ENCODE data around the gene SORCS3. TPM values are rescaled to one million over a fixed set of nuclear protein-coding genes. Genes with fewer than 3 reads are reported as not detected.

The SORCS3 gene
- total RNA-seq, 2 donors from 2014 or later: not detected

DNA sequence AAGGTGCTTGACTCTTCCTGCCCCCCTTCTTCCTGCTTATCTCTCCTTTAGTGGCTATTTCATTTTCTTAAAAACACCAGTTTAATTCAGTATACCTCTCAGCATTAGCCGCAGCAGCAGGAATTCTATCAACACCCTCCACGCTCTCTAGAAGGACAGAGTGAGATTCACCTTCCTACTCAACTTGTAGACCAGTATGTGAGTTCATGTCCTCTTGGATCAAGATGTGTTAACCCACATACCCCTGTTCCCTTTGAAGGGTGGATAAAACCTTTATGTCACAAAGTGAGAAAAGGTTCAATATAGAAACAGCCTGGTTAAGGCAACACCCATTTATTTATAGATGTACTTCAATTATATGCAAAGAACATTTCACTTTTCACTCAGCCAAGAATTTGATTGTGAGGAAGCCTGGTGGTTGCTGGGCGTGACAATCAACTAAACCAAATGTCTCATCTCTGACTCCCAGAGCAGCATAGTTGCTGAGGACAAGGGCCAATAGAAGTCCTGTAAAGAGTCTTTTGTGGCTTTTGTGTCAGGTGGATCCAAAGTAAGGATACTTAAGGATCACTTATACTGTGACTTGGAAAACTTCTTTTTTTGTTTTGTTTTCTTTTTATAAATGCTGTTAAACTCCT, 617.1 kb downstream of the SORCS3 start:
- H3K27ac ChIP-seq: no peak overlapping the region
- no peaks in the 10 kb centered on the region for H3K27me3 ChIP-seq
- WGBS, 2 donors: 80 to 87% methylated on average over 3 of the region's 3 CpGs
- H3K4me1 ChIP-seq: no peaks in the 10 kb centered on the region
- no peak for DNase-seq
- no peaks in the 10 kb centered on the region for H3K36me3 ChIP-seq (replicated peaks in 1 of 2; ENCODE audit: insufficient read depth in 1 of 2, low read depth in 2 of 2)
- no peaks in the 10 kb centered on the region for H3K9me3 ChIP-seq
- intact Hi-C loops (cut with DNase I): no loop called here
- TF ChIP-seq, protein P1, sequence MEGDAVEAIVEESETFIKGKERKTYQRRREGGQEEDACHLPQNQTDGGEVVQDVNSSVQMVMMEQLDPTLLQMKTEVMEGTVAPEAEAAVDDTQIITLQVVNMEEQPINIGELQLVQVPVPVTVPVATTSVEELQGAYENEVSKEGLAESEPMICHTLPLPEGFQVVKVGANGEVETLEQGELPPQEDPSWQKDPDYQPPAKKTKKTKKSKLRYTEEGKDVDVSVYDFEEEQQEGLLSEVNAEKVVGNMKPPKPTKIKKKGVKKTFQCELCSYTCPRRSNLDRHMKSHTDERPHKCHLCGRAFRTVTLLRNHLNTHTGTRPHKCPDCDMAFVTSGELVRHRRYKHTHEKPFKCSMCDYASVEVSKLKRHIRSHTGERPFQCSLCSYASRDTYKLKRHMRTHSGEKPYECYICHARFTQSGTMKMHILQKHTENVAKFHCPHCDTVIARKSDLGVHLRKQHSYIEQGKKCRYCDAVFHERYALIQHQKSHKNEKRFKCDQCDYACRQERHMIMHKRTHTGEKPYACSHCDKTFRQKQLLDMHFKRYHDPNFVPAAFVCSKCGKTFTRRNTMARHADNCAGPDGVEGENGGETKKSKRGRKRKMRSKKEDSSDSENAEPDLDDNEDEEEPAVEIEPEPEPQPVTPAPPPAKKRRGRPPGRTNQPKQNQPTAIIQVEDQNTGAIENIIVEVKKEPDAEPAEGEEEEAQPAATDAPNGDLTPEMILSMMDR (IDR thresholded peaks at IDR 0.05): no peak
- TF ChIP-seq POLR2A (IDR thresholded peaks at IDR 0.05): no peak
- no peak overlapping the region for H3K4me3 ChIP-seq
- no peak for ATAC-seq

DNA sequence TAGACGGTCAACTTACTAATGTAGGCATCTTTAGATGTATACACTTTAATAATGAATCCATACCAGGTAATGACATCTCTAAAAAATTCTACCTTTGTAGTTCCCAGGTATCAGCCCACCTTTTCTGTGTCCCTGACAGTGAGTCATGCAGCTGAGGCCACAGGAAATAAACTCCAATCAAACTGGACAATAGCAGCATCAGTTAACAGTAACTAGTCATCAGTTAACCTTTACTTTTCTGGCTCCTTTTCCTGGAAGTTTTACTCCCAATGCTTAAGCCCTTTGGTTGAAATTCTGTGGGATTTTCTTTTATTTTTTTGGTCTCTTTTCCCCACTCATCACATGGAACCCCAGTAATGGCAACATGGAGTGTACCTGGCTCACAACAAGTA, 617.6 kb downstream of the SORCS3 start:
- ATAC-seq: no peak
- 48 to 60% methylated on average over 1 of the region's 1 CpG for WGBS, 2 donors
- no peaks in the 10 kb centered on the region for H3K27me3 ChIP-seq
- H3K4me3 ChIP-seq: no peak overlapping the region
- DNase-seq: no peak
- no peak overlapping the region for H3K27ac ChIP-seq
- no peaks in the 10 kb centered on the region for H3K36me3 ChIP-seq (replicated peaks in 1 of 2; ENCODE audit: insufficient read depth in 1 of 2, low read depth in 2 of 2)
- no peaks in the 10 kb centered on the region for H3K4me1 ChIP-seq
- TF ChIP-seq, protein P1 (IDR thresholded peaks at IDR 0.05): no peak
- no peak for TF ChIP-seq POLR2A (IDR thresholded peaks at IDR 0.05)
- intact Hi-C loops (cut with DNase I): no loop called here
- no peaks in the 10 kb centered on the region for H3K9me3 ChIP-seq

DNA sequence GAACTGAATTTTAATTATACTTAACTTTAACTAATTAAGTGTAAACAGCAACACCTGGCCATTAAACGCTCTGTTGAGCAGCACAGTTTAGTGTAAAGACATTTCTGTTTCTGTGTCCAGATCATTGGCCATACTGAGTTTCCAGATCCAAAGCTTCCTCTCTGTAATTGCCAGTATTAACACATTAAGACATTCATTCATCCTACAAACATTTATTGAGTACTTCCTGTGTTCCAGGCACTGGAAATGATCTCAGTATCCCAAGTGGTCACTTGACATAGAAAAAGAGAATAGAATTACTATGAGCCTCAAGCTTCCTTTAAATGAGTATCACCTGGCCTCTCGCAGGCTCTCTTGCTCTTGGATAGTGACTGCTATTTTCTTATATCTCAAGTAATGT, 618.1 kb downstream of the SORCS3 start:
- no peaks in the 10 kb centered on the region for H3K27me3 ChIP-seq
- intact Hi-C loops (cut with DNase I): no loop called here
- DNase-seq (no peak), ATAC-seq (no peak)
- H3K27ac ChIP-seq: no peak overlapping the region
- no peaks in the 10 kb centered on the region for H3K9me3 ChIP-seq
- TF ChIP-seq, protein P1 (IDR thresholded peaks at IDR 0.05): no peak
- no peak for TF ChIP-seq POLR2A (IDR thresholded peaks at IDR 0.05)
- no peaks in the 10 kb centered on the region for H3K36me3 ChIP-seq (replicated peaks in 1 of 2; ENCODE audit: insufficient read depth in 1 of 2, low read depth in 2 of 2)
- WGBS, 2 donors: 65 to 66% methylated on average over 2 of the region's 2 CpGs
- no peaks in the 10 kb centered on the region for H3K4me1 ChIP-seq
- H3K4me3 ChIP-seq: no peak overlapping the region

DNA sequence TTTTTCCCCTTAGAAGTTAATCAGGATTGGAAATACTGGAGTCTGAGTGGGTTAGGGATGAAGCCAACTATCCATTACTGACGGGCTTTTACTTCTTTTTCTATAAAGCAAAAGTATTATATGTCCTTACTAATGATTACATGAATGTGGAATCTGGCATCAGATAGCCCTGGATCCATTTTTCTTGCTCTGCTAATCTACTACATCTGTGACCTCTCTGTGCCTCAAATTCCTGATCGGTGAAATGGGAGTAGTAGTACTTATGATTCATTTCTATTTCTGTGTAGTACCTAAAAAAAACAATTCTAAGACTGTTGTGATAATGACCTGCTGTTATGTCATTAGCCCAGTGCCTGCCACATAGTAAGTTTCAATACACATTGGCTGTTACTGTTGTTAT, 621.6 kb downstream of the SORCS3 start:
- Histone ChIP-seq H3K36me3 (replicated peaks in 1 of 2; ENCODE audit: insufficient read depth in 1 of 2, low read depth in 2 of 2) (no peaks in the 10 kb centered on the region), H3K27me3 (no peaks in the 10 kb centered on the region), H3K4me1 (no peaks in the 10 kb centered on the region), H3K9me3 (no peaks in the 10 kb centered on the region), H3K4me3 (no peak overlapping the region), H3K27ac (no peak overlapping the region)
- WGBS, 2 donors: 50 to 64% methylated on average over 2 of the region's 2 CpGs
- ATAC-seq (no peak), DNase-seq (no peak)
- no peak for TF ChIP-seq POLR2A (IDR thresholded peaks at IDR 0.05)
- TF ChIP-seq, protein P1 (IDR thresholded peaks at IDR 0.05): no peak
- intact Hi-C loops (cut with DNase I): no loop called here

DNA sequence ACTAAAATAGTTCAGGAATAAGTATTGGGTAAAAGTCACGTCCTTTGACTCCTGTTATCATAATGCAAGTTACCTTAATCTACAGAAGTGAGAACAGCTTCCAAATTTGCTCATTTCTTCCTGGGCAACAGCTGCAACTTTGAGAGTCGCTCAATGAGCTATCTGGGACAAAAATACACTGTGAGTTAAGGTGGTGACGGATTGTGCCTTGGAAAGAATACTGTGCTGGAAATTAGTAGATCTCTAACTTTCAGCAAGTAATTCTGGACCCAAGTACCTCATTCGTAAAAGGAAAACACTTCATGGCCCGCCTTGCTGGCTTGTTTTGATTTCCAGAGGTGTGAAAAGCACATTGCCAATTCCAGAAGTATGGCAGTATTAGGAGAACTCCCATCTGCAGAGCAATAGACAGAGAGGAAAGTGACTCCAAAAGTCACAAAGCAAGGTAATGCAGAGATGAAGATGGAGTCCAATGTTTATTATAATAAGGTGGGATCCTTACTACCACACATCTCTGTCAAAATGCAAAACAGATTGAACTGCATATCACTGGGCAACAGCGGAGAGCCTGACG, 626.0 kb downstream of the SORCS3 start:
- intact Hi-C loops (cut with DNase I): no loop called here
- no peak overlapping the region for H3K4me3 ChIP-seq
- 69 to 74% methylated on average over 7 of the region's 7 CpGs for WGBS, 2 donors
- DNase-seq (no peak), ATAC-seq (no peak)
- no peak for TF ChIP-seq POLR2A (IDR thresholded peaks at IDR 0.05)
- TF ChIP-seq, protein P1 (IDR thresholded peaks at IDR 0.05): no peak
- H3K9me3 ChIP-seq: no peaks in the 10 kb centered on the region
- no peak overlapping the region for H3K27ac ChIP-seq
- no peaks in the 10 kb centered on the region for H3K27me3 ChIP-seq
- no peaks in the 10 kb centered on the region for H3K4me1 ChIP-seq
- no peaks in the 10 kb centered on the region for H3K36me3 ChIP-seq (replicated peaks in 1 of 2; ENCODE audit: insufficient read depth in 1 of 2, low read depth in 2 of 2)

All from body of pancreas (tissue), 4 donors.